Right kidney (tissue), 1 donor: ENCODE measurements around the gene PDE4D.
"Not testable (repeated sequence)": the region's sequence is repeated elsewhere in the genome, so short reads cannot be mapped to it uniquely, and the experiment has no call there.

Experiments used
- DNase-seq: peaks from one replicate; pipeline ENCODE4 v3.0.0-alpha.2; 2016

The PDE4D gene

DNA sequence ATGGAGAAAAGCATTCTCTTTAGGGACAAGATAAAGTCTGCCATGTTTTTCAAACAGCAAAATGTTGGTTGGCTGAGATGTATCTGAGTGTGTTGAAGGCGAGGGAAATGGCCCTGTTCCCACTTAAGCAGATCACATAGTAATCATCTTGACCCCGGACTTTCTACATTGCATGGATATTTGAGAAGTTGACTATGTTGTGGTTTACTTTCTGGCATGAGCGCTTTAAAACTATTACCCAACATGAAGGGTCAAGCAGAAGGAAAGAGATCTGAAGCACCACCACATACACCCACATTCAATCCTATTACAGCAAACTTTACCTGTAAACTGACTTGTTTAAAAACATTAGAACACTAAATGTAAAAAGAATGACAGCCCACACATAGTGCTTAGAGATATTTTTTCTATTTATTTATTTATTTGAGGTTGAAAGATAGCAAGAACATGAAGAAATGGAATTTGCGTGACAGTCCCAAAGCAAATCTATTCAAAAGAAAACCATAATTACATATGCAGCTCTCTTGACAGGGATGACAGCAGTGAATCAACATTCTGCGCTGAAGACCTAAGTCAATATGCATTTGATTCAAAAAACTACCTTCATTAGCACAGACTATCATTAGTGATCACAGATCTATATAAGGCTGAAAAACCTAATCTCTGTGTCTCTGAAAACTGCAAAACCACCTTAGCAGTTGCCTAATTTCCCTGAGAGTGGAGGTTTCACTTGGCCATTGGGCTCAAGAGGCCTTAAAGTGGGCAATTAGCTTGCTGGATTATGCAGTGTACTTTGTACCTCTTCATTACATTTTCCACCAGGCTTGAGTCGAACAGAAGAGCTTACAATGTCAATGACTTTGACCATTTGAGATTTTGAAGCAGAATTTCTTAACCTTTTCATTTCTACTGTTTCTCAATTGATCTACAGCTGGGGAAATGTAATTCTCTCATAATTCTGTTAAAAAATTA is 195.0 kb downstream of the PDE4D start:
- no peak for DNase-seq

DNA sequence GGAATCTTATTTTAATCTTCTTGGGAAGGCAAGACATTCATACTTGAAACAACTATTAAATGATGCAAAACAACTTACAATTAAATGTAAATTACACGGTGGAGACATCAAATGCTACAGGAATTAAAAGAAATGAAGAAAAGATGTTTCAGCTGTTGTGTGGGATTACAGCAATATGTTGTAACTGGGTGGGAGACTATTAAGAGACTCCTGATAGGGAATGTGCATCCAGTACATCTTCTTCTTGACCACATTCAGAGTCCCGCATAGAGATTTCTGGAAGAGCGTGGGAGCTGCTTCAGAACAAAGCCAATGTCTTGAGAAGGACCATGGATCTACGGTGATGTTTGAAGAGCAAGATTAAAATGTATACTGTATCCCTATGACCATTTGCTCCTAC is 199.1 kb downstream of the PDE4D start:
- no peak for DNase-seq

DNA sequence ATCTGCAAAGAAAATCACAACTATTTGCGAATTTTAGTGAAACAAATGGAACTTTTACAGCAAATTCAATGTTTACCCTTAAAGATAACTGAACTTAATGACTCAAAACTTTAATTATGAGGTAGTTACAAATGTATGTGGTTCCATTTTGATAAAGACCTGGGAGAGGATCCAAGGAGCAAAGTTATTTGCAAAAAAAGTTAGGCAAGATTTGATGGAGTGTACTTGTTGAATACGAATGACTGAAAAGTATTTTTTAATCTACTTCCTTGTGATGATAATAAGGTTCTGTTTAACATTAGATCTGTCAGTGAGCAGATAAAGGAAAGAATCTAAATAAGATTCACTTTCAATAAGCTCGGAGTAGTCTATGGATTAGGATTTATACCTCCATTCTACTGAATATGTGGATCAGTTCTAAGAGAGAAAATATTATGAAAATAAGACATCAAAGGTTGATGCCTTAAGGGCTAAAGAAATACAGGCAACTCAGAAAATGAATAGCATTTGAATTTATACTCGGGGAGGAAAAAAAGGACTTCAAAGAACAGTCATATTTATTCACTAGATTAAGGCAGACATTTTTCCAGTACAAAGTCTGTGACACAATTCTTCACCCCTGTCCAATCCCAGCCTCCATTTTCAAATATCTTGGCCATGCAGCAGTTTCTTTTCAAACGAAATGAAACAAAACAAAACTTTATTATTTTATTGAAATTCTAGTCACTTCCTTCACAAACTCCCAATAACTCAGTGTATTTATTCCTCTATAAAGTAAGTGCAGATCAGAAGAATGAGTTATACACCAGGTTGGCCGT is 199.8 kb downstream of the PDE4D start:
- no peak for DNase-seq

DNA sequence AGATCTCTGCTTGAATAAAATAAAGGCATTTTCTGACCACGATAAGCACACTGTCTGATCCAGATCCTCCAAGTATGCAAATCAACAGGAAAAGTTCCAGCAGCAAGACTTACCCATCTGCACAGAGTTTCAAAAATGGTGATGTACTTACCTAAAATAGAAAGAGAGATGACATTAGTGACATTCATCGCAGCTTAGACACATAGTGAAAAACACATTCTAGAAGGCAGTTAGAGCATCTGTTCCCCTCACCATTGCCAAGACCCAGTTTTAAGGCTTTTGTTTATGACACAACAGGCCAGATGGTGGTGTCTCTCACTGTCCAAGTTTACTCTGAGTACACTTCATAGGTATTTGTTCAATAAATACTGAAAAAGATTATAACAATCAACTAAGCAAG is 207.7 kb downstream of the PDE4D start:
- no peak for DNase-seq

DNA sequence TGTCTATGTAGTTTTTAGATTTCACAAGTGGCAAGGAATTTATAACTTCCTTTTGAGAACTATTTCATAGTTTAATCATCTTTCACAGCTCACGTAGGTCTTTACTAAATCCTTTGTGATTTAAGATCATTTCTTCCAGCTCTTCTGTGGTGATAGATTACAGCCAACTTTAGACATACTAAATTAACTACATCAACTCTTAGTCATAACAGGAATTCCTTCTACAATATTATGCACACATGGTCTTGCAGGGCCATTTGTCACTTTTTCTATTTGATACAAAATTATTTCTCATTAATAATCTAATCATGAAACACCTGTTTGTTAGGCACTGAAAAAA is 208.4 kb downstream of the PDE4D start:
- DNase-seq, result no peak

DNA sequence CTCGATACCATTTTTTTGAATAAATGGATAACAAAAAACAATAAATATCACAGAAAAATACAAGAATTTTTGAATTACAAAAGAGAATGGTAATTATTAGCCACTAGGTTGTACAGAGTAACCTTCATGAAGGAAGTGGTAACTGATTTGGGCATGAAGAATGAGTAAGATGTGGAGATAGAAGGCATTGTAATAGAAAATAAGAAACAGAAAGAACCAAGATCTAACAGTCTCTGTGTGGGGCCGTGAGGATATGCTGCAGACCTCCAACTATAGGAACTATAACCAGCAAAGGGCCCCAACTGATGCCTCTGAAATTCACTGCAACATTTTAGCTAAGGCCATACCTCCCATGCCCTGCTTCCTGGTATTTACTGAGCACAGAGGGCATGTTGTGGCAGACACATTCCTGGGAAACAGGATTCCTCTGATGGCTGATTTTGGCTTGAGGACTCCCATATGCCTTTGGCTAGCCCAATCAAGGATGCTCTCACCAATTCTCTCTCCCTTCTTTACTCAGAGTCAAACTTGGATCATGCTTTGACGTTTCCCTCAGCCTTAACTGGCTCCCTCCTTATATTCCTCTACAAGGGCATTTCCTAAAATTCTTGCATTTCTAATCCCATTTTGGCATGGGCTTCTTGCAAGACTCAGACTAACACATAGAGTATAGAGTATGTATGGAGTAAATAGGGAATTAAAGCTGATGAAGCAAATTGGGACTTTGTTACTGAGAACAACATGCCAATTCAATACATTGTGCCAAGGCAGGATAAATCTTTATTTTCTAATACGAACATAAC is 208.9 kb downstream of the PDE4D start:
- no peak for DNase-seq

DNA sequence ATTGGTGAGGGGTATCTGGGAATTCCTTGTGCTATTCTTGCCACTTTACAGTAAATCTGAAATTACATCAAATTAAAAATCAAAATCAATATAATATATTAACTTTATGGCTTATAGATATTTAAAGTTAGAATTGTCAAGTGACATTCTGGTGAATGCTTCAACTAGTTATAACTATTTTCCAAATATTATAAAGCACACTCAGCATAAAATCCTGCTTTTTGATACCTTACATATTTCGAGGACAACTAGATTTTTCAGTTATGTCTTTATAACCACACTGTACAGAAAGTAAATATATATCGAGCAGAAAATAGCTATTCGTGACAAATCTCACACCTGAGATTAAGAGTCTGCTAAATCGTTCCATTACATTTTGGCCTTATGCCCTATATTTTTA is 210.2 kb downstream of the PDE4D start:
- no peak for DNase-seq

DNA sequence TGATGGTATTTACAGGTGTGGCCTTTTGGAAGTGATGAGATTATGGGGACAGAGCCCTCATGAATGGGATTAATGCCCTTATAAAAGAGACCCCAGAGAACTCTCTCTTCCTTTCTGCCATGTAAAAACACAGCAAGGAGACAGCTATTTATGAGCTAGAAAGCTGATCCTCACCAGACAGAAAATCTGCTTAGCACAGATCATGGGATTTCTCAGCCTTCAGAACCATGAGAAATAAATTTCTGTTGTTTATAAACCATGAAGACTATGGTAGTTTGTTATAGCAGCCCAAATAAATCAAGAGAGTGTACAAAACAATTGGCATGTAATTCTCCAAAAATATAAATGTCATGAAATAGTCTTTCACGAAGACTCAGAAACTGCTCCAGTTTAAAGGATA is 211.0 kb downstream of the PDE4D start:
- no peak for DNase-seq

DNA sequence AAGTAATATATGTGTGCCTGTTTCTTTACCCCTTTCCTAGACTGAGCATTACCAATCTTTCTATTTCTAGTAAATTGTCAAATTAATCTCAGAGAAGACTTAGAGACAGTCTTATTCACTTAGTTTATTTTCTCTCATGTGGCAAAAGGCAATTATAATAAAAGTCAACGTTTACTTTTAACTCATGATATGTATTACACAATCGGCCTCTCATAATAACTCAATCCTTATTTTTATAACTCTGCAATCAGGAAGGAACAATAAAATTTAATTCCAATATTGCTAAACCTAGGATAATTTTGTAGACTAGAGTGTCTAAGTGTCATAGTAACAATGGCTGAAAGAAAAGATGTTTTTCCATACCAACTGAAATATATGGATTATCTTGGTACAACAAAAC is 214.6 kb downstream of the PDE4D start:
- DNase-seq, result no peak

DNA sequence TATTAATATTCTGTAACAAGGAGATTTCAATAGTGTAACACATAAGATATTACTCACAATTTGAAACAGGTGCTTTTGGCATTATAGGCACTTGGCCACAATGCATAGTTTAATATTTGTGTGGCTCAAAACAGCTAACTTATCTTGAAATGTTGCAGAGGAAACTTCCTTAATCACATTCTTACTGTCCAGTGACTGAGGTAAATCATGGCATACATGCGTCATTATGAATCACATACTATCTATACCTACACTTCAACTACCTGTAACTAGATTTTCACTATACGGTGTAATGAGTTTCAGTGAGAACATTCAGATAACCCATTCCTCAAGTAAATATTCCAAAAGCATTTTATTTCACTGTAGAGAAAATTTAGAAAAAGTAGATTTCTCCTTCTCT is 218.8 kb downstream of the PDE4D start:
- no peak for DNase-seq

DNA sequence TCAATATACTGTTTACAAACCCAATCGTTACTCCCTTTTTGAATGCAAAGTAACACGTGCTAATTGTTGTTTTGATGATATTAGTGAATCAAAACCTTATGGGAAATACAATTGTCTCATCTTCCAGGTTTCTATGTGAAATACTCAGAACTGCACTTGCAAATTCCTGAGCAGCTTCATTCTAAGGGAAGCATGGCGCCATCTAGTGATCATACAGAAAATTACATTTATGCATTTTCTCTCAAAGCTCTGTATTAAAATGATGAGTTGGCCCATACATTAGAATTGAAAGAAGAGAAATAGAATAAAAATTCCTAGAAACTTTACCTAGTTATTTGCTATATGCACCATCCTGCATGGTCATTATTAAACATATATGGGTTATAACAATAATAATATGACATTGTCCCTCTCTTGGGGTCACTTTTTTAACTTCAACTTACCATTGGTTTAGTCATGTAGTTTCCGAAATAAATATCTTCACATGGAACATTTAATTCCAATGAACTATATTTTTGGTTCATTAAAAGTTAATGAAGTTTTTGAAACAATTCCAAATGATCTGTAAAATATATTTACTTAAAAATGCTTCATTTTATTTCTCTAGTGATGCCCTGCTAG is 220.0 kb downstream of the PDE4D start:
- peak; percentile 12 for DNase-seq

DNA sequence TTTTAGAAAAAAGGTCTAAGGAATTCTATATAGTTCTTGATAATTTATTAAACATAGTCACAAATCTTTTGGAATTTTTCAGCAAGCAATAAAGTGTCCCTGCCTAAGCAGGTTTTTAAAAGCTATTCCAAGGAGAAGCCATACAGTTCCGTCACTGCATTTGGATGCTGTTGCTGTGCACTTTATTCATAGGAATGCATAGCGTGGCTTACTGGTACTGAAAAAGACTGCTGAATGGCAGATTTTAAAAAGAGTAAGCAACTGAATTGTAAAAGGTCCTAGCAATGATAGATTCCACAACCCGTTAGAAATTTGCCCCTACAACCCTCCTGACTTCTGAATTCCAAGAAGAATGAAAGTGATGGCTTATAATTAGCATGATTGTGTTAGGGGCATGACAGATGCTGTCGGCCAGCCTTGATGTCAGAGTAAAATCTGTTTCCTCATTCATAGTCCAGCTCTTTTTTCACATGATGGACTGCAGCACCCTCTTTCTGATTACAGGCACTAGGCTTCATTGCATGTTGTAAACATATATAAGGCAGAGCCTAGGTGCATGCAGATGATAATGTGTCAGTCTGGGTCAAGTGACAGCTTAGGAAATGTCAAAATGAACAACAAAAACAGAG is 227.0 kb downstream of the PDE4D start:
- DNase-seq, result no peak

DNA sequence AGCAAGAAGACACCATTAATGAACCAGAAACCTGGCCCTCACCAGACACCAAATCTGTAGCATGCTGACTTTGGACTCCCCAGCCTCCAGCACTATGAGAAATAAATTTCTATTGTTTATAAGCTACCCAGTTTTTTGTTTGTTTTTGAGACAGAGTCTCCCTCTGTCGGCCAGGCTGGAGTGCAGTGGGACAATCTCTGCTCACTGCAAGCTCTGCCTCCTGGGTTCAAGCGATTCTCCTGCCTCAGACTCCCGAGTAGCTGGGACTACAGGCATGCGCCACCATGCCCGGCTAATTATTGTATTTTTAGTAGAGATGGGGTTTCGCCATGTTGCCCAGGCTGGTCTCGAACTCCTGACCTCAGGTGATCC is 227.7 kb downstream of the PDE4D start:
- DNase-seq, result not testable (repeated sequence)

DNA sequence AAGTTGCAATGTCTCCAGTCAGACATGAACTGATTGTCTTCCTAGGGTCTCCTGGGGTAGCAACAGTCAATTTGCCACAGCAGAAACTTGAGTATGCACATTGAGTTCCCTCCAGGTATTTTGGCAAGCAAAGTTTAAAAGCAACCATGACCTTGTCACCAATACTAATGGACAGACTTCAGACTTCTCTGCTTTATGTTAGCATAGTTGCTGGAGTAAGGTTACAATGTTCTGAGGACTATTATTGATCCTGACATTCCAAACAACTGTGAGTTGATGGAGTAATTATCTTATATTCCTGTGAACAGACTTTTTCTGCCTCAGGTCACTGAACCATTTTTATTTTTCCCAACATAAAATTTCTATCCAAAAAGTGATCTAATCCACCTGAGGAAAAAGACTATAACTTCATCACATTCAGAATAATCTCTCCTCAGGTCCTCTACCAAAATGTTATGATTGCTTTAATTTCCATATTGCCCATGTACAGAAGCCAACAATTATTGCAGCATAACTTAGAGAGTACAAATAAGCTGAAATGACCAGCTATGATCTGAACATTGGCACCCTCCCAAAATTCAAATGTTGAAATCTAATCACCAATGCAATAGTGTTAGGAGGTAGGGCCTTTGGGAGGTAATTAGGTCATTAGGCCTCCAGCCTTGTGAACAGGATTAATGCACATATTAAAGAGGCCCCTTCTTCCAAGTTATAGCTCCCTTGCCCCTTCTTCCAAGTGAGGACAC is 228.3 kb downstream of the PDE4D start:
- no peak for DNase-seq

DNA sequence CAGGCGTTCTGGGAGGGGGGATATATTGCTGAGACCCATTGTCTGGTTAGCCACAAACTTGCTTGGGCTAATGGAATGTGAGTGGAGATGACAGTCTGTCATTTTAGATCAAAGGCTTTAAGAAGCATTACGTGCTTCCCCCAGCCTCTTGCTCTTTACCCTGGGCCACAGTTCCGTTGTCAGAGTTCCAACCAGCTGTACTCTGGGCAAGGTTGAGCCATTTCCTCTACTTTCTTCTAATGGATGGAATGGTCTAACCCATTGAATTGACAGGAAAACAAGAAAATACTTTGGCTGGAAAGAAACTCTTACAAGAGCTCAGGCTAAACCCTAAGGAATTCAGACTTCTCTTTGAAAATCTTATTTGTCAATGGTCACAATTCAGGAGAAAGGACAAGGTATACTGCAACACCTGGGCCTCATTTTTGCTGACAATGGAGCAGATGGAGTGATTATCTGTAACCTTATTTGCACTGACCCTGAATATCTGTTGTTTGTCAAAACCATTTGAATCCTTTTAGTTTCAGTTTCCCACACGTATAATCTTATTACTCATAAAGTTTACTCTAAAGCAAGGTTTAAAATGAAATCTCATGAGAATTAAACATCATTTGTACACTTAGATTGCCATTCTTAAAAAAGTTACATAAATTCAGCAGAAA is 231.4 kb downstream of the PDE4D start:
- DNase-seq, result no peak

DNA sequence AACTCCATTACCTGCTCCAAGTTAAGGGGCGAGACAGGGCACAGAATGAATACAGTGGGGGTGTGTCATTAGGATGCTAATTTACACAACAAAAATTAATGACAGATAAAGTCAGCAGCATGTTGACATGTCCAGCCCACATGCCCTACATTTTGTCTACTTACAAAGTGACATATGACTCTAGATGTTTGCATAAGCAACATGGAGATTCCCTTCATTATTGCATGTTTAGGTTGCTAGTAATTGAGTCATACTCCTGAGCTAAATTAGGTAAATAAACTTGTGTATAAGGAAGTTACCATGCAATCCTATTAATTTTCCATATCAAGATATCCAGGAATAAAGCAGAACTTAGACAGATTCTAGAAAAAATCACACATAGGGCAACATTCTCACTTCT is 232.2 kb downstream of the PDE4D start:
- no peak for DNase-seq

DNA sequence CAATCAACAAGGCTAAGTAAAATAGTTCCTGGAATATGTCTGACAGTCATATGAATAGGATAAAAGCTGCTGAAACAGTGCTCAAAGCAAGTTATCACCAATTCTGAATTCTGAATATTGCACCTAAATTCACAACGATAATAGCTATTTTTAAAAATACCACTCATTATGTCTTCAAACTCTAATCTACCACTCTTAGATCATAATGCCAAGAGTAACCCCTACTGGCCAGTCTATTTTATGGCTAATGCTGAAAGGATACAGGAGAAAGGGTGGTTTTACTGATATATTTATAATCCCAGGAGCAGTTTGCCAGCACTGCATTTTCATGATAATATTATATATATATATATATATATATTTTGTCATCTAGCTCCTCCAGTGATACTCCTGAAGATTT is 232.8 kb downstream of the PDE4D start:
- no peak for DNase-seq

DNA sequence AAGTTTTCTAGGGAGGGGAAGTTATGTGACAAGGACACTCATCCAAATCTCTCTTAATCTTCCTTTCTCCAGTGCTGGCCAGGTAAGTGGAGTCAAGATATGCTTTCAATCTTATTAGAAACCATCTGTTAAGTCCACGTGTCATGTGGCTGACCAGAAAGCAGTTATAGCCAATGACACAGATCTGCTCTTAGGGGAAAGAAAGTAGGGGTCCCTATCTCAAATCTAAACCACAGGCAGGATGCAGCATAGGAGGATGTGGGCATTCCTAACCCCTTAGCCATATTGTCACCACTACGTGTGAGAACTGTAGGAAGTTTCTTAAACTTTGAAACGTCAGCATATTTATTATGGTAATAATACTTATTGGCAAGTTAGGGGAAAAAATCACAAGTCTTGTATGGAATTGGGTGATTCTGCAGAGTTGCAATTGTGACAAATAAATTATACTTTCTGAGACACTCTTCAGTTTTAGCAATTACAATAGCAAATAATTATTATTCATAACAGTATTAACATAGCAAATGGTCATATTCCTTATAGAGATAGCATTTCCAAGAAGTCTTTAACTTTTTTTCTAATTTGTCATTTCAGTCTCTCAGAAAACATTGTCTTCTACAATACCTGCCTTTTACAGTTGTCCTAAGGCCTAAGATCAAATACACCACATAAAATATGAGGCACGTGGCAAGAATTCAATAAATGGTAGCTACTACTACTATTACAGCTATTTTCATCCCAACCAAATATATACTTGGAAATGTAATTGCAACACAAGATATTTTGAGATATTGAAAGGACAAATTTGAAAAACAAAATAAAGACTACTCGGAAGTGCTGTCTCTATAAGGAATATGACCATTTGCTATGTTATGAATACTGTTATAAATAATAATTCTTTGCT is 236.9 kb downstream of the PDE4D start:
- DNase-seq, result no peak

DNA sequence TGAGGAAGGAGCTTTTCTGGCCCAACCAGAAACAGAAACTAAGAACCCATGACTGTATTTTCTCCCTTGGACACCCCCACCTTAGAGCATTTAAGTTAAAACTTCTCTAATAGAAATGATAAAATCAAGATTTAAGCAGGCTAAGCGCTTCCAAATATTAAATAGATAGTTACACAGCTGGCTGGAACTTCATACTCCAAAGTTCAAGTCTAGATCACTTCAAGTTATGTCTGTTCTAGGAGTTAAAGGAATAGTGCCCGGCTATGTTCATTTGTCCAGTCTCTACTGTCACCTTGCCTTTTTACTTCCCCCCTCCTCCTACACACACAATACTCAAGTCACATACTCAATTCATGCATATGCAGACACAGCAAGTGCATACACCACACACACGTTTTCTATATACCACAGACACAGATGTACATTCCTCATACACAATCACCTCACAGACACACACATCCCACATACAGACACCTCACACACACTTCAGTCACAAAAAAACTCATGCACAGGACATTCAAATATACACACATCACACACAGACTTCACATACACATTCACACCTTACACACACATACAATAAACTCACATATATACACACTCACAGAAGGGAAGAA is 237.7 kb downstream of the PDE4D start:
- DNase-seq, result no peak
